Measurements from ENCODE around the gene SEH1L. TPM values are rescaled to one million over a fixed set of nuclear protein-coding genes. Genes with fewer than 3 reads are reported as not detected.

The SEH1L gene
- total RNA-seq, 2 donors from 2014 or later, result 7.9 to 23.9 TPM

DNA sequence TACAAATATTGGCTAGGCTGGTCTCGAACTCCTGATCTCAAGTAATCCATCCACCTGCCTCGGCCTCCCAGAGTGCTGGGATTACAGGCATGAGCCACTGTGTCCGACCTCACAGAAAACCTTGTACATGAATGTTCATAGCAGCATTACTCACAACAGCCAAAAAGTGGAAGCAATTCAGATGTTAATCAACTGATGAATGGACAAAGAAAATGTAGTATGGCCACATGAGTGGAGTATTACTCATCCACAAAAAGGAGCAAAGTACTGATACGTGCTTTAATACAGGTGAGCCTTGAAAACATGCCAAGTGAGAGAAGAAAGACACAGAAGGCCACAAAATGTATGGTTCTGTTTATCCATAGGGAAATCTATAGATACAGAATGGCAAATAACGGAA lies 63.9 kb downstream of the SEH1L start:
- no peaks in the 10 kb centered on the region for H3K27me3 ChIP-seq
- no peak overlapping the region for H3K4me3 ChIP-seq
- WGBS, 2 donors, result 92 to 97% methylated on average over 5 of the region's 5 CpGs
- no peak for ATAC-seq
- DNase-seq, result no peak
- peaks cover 7% of the 10 kb centered on the region for H3K4me1 ChIP-seq
- intact Hi-C loops (cut with DNase I), result no loop called here
- H3K27ac ChIP-seq, result no peak overlapping the region
- H3K36me3 ChIP-seq (replicated peaks in 1 of 2; ENCODE audit: insufficient read depth in 1 of 2, low read depth in 2 of 2), result peaks cover 0 to 17% of the 10 kb centered on the region in 2 donors
- TF ChIP-seq, protein P1, sequence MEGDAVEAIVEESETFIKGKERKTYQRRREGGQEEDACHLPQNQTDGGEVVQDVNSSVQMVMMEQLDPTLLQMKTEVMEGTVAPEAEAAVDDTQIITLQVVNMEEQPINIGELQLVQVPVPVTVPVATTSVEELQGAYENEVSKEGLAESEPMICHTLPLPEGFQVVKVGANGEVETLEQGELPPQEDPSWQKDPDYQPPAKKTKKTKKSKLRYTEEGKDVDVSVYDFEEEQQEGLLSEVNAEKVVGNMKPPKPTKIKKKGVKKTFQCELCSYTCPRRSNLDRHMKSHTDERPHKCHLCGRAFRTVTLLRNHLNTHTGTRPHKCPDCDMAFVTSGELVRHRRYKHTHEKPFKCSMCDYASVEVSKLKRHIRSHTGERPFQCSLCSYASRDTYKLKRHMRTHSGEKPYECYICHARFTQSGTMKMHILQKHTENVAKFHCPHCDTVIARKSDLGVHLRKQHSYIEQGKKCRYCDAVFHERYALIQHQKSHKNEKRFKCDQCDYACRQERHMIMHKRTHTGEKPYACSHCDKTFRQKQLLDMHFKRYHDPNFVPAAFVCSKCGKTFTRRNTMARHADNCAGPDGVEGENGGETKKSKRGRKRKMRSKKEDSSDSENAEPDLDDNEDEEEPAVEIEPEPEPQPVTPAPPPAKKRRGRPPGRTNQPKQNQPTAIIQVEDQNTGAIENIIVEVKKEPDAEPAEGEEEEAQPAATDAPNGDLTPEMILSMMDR (IDR thresholded peaks at IDR 0.05), result no peak
- no peak for TF ChIP-seq POLR2A (IDR thresholded peaks at IDR 0.05)
- no peaks in the 10 kb centered on the region for H3K9me3 ChIP-seq

DNA sequence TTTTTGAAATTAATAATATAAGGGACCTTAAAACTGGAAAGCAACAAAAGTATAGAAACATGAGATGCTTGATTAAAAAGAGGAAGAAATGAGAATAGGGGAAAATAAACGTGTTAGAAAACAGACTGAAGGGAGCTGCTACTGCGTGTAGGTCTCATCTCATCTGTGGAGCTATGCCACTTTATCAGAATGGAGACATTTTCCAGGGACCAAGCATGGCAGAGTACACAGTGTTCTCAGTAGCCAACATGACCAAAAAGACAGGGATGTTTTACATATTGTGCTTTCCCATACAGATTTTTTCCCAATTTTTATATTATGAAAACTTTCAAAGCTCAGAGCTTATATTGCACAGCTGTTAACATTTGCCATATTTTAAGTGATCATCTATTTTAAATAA lies 66.4 kb downstream of the SEH1L start:
- intact Hi-C loops (cut with DNase I), result no loop called here
- 79 to 80% methylated on average over 2 of the region's 2 CpGs for WGBS, 2 donors

DNA sequence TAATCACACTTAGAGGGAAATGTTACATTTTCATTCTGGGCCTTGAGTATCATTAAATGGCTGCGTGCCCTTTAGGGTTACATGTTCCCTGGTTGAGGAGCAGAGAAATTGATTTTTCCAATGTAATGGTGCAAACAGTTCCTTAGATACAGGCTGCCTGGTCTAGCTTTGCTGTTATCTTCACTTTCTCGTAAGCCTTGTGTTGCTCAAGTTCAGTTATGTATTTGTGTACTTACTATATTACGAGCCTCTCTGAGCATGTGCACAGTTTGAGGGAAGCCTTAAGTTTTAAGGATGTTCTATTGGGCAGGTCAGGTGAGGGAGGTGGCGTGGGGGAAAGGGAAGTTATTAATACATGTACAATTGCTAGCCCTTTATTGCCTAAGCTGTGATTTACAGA lies 67.0 kb downstream of the SEH1L start:
- H3K27ac ChIP-seq, result no peak overlapping the region
- WGBS, 2 donors, result 46 to 55% methylated on average over 4 of the region's 4 CpGs
- H3K4me3 ChIP-seq, result no peak overlapping the region
- peaks cover 24% of the 10 kb centered on the region for H3K4me1 ChIP-seq
- H3K27me3 ChIP-seq, result no peaks in the 10 kb centered on the region
- DNase-seq (no peak), ATAC-seq (peak; percentile 75)
- H3K9me3 ChIP-seq, result no peaks in the 10 kb centered on the region
- peaks cover 0 to 12% of the 10 kb centered on the region in 2 donors for H3K36me3 ChIP-seq (replicated peaks in 1 of 2; ENCODE audit: insufficient read depth in 1 of 2, low read depth in 2 of 2)
- no peak for TF ChIP-seq POLR2A (IDR thresholded peaks at IDR 0.05)
- TF ChIP-seq, protein P1 (IDR thresholded peaks at IDR 0.05), result no peak
- intact Hi-C loops (cut with DNase I), result no loop called here

More for the DNA sequence above, 66.4 kb downstream of the SEH1L start:
- TF ChIP-seq, protein P1 (IDR thresholded peaks at IDR 0.05), result no peak
- no peak for TF ChIP-seq POLR2A (IDR thresholded peaks at IDR 0.05)
- no peaks in the 10 kb centered on the region for H3K27me3 ChIP-seq
- H3K27ac ChIP-seq, result no peak overlapping the region
- ATAC-seq (no peak), DNase-seq (no peak)
- H3K4me3 ChIP-seq, result no peak overlapping the region
- H3K4me1 ChIP-seq, result peaks cover 24% of the 10 kb centered on the region
- peaks cover 0 to 14% of the 10 kb centered on the region in 2 donors for H3K36me3 ChIP-seq (replicated peaks in 1 of 2; ENCODE audit: insufficient read depth in 1 of 2, low read depth in 2 of 2)
- H3K9me3 ChIP-seq, result no peaks in the 10 kb centered on the region

DNA sequence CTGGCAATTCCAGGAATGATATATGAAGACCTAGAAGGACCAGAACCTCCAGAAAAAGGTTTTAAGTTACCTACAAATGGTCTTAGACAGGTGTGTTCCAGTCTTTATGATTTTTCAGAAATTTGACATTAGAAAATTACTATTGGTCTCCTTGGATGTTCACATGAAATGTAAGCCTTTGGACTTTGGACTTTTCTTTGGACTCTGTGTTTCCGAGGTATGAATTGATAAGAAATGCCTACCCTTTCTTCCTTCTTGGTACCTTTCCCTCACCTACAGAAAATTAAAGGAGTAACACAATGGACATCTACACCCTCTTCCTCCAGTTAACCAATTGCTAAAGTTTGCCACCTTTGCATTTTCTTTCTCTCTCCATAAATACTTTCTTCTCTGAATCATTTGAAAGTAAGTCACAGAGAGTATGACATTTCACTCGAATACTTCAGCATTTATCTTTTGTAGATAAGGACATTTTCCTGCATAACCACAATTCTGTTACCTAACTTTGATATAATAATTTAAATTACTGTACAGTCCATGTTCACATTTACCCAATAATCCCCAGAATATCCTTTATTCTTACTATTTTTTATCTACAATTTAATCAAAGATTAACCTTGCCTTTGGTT lies 69.5 kb downstream of the SEH1L start:
- H3K4me3 ChIP-seq, result no peak overlapping the region
- intact Hi-C loops (cut with DNase I), result no loop called here
- no peaks in the 10 kb centered on the region for H3K9me3 ChIP-seq
- TF ChIP-seq POLR2A (IDR thresholded peaks at IDR 0.05), result no peak
- TF ChIP-seq, protein P1 (IDR thresholded peaks at IDR 0.05), result no peak
- peaks cover 24% of the 10 kb centered on the region for H3K4me1 ChIP-seq
- peaks cover 0 to 12% of the 10 kb centered on the region in 2 donors for H3K36me3 ChIP-seq (replicated peaks in 1 of 2; ENCODE audit: insufficient read depth in 1 of 2, low read depth in 2 of 2)
- WGBS, 2 donors, result 15 to 24% methylated on average over 2 of the region's 2 CpGs
- no peaks in the 10 kb centered on the region for H3K27me3 ChIP-seq
- DNase-seq (no peak), ATAC-seq (no peak)
- no peak overlapping the region for H3K27ac ChIP-seq

DNA sequence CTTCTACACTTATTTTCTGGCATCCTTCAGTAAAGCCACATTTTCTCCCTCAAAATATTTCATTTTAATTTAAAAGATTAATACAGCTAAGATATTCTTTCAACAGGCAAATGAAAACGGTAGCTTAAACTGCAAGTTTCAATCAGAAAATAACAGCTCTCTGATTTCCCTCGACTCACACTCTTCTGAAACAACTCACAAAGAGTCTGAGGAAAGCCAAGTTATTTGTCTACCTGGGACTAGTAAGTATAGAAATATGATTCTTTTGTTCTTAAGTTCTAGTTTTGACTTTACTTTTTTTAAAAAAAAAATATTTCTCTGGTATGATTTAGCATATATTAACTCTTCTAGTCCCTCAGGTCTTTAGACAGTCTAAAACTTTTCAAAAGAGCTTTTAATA lies 70.6 kb downstream of the SEH1L start:
- intact Hi-C loops (cut with DNase I), result no loop called here
- DNase-seq (no peak), ATAC-seq (no peak)
- TF ChIP-seq POLR2A (IDR thresholded peaks at IDR 0.05), result no peak
- TF ChIP-seq, protein P1 (IDR thresholded peaks at IDR 0.05), result no peak
- WGBS, 2 donors, result 82 to 91% methylated on average over 2 of the region's 2 CpGs
- no peak overlapping the region for H3K4me3 ChIP-seq
- peaks cover 24% of the 10 kb centered on the region for H3K4me1 ChIP-seq
- peaks cover 0 to 10% of the 10 kb centered on the region in 2 donors for H3K36me3 ChIP-seq (replicated peaks in 1 of 2; ENCODE audit: insufficient read depth in 1 of 2, low read depth in 2 of 2)
- H3K9me3 ChIP-seq, result no peaks in the 10 kb centered on the region
- no peaks in the 10 kb centered on the region for H3K27me3 ChIP-seq
- H3K27ac ChIP-seq, result no peak overlapping the region

Measured in body of pancreas (tissue), 4 donors.